Ovary (tissue), 3 donors: ENCODE results near the gene LMBR1L.
A peak's percentile ranks its signal among the peaks of the same experiment; 100 is the strongest.

Source experiments
- CTCF ChIP-seq, 3 donors: fragments of 450-650 bp in 2 of 3; fragments of 200-600 bp in 1 of 3; IDR thresholded peaks; one replicate each; pipeline versions ENCODE4 v1.5.1 to v1.8.0; 2016 to 2022; ENCODE audit warnings: antibody characterized with exemption in 3 of 3, mild to moderate bottlenecking in 1 of 3
- POLR2A ChIP-seq: fragments of 450-650 bp; IDR thresholded peaks from one replicate; pipeline ENCODE4 v1.6.1; 2017; ENCODE audit warnings: antibody characterized with exemption, mild to moderate bottlenecking, moderate library complexity
- donor health status: DM: no; HTN: no; CAD: no.

GRCh38 chr12:49130151-49131050 is 19.8 kb upstream of the LMBR1L start:
- TF ChIP-seq POLR2A (peak; percentile 1), CTCF (IDR thresholded peaks at IDR 0.05) (peak; percentile 72 to 91 (median 88))
